ENCODE measurements around the gene TEKTIP1. TPM values are rescaled to one million over a fixed set of nuclear protein-coding genes. Genes with fewer than 3 reads are reported as not detected.
A peak's percentile ranks its signal among the peaks of the same experiment; 100 is the strongest.

TEKTIP1 gene
- total and polyA plus RNA-seq, 9 of the 15 experiments (the other 6 are each of a cell fraction or from before 2014, with no cell fraction given), result 0.66 TPM; not detected in 8

DNA sequence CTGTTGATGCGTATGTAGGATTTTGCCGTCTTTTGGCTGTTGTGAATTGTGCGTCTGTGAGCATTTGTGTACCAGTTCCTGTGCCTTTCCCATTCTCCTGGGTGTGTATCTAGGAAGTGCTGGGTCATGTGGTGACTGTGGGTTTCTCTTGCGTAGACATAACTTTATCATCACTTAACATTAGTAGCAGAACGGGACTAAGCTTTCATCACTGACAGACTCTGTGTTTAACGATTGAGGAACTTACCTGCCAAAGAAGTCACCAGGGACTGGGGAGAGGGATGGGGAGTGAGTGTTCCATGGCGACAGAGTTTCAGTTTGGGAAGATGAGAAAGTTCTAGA is 17.9 kb upstream of the TEKTIP1 start (continued):
- TF ChIP-seq AFF4 (CRISPR knock-in tag; IDR thresholded peaks at IDR 0.05) (no peak), ZNF347 (CRISPR knock-in tag; IDR thresholded peaks at IDR 0.05; ENCODE audit: low read depth) (no peak), ZKSCAN3 (CRISPR knock-in tag; IDR thresholded peaks at IDR 0.05) (no peak), LEF1 (IDR thresholded peaks at IDR 0.05) (peak; percentile 60; the same call in 1 of the 2 replicates), ZNF668 (CRISPR knock-in tag; IDR thresholded peaks at IDR 0.05) (no peak), MXD1 (CRISPR knock-in tag; IDR thresholded peaks at IDR 0.05; ENCODE audit: borderline replicate concordance, poor library complexity, severe bottlenecking) (no peak), SAFB (IDR thresholded peaks at IDR 0.05; ENCODE audit: borderline replicate concordance, low read depth, low read length) (no peak), NELFE (IDR thresholded peaks at IDR 0.05; ENCODE audit: insufficient read depth, insufficient read length) (no peak), ZNF253 (CRISPR knock-in tag; conservative IDR thresholded peaks at IDR 0.05) (no peak), TAL1 (IDR thresholded peaks at IDR 0.05) (peak; percentile 31), ZNF217 (CRISPR knock-in tag; IDR thresholded peaks at IDR 0.05) (no peak), NBN (IDR thresholded peaks at IDR 0.05; ENCODE audit: low read depth) (0 out of 2 replicates have a peak, but pooled peaks have one; percentile 36), BRD4 (IDR thresholded peaks at IDR 0.05) (0 out of 2 replicates have a peak, but pooled peaks have one; percentile 2), ZNF589 (CRISPR knock-in tag; IDR thresholded peaks at IDR 0.05; ENCODE audit: low read depth) (no peak), CREB5 (CRISPR knock-in tag; IDR thresholded peaks at IDR 0.05) (no peak), ZBTB7A (IDR thresholded peaks at IDR 0.05; ENCODE audit: borderline replicate concordance, control insufficient read depth, low read depth, low read length) (no peak), ETS2 (tag; IDR thresholded peaks at IDR 0.05; ENCODE audit: borderline replicate concordance, poor library complexity, severe bottlenecking) (no peak), KAT7 (CRISPR knock-in tag; IDR thresholded peaks at IDR 0.05; ENCODE audit: borderline replicate concordance) (no peak), NCOR1 (IDR thresholded peaks at IDR 0.05) (peak; percentile 25; the same call in 1 of the 2 replicates), KLF16 (IDR thresholded peaks at IDR 0.05) (no peak), FOXM1 (IDR thresholded peaks at IDR 0.05; ENCODE audit: low read depth) (0 out of 2 replicates have a peak, but pooled peaks have one; percentile 7), FOXM1 (CRISPR knock-in tag; IDR thresholded peaks at IDR 0.05; ENCODE audit: low read depth) (no peak)
- TF ChIP-seq, protein P1, sequence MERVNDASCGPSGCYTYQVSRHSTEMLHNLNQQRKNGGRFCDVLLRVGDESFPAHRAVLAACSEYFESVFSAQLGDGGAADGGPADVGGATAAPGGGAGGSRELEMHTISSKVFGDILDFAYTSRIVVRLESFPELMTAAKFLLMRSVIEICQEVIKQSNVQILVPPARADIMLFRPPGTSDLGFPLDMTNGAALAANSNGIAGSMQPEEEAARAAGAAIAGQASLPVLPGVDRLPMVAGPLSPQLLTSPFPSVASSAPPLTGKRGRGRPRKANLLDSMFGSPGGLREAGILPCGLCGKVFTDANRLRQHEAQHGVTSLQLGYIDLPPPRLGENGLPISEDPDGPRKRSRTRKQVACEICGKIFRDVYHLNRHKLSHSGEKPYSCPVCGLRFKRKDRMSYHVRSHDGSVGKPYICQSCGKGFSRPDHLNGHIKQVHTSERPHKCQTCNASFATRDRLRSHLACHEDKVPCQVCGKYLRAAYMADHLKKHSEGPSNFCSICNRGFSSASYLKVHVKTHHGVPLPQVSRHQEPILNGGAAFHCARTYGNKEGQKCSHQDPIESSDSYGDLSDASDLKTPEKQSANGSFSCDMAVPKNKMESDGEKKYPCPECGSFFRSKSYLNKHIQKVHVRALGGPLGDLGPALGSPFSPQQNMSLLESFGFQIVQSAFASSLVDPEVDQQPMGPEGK (CRISPR knock-in tag; IDR thresholded peaks at IDR 0.05; ENCODE audit: borderline replicate concordance), result no peak

Measured in K562 (cell line).